HL-60 (cell line): ENCODE results near the gene KLHL42.

Experiments
- DNase-seq, 2 experiments: peaks; one replicate each; pipeline ENCODE4 v3.0.0-alpha.2; 2010 to 2020; ENCODE audit warnings: low read depth in 1 of 2, low spot score in 1 of 2
- H3K27ac ChIP-seq: fragments of 250-450 bp; sonication (Bioruptor Pico); replicated peaks from 2 replicates; pipeline ENCODE4 v1.5.1; 2020; ENCODE audit warnings: mild to moderate bottlenecking, moderate library complexity
- H3K27me3 ChIP-seq: fragments of 250-450 bp; sonication (Bioruptor Pico); 2 replicates; pipeline ENCODE4 v1.5.1; 2021; ENCODE audit warnings: mild to moderate bottlenecking, moderate library complexity; ENCODE audit not compliant: insufficient read depth, poor library complexity, severe bottlenecking
- H3K4me3 ChIP-seq: replicated peaks from 2 replicates; pipeline ENCODE4 v1.5.1; 2011; ENCODE audit warnings: mild to moderate bottlenecking, control low read depth, low read length; ENCODE audit not compliant: insufficient read depth
- GABPA ChIP-seq: IDR thresholded peaks from 2 replicates; pipeline ENCODE4 v1.6.1; 2012; ENCODE audit warnings: low read depth
- POLR2AphosphoS5 ChIP-seq: IDR thresholded peaks from 2 replicates; pipeline ENCODE4 v1.6.1; 2012; ENCODE audit warnings: low read depth
- SPI1 ChIP-seq: IDR thresholded peaks from 2 replicates; pipeline ENCODE4 v1.6.1; 2012; ENCODE audit warnings: low read depth, mild to moderate bottlenecking, borderline replicate concordance
- TF ChIP-seq, protein P1 (sequence below): IDR thresholded peaks from 2 replicates; pipeline ENCODE4 v1.6.1; 2012; ENCODE audit warnings: low read depth; ENCODE audit not compliant: insufficient replicate concordance
- TF ChIP-seq, protein P2 (sequence below): IDR thresholded peaks from one replicate; pipeline ENCODE4 v1.5.1; 2011; ENCODE audit warnings: low read length, control low read depth, inconsistent platforms; ENCODE audit not compliant: insufficient read depth

The KLHL42 gene

DNA sequence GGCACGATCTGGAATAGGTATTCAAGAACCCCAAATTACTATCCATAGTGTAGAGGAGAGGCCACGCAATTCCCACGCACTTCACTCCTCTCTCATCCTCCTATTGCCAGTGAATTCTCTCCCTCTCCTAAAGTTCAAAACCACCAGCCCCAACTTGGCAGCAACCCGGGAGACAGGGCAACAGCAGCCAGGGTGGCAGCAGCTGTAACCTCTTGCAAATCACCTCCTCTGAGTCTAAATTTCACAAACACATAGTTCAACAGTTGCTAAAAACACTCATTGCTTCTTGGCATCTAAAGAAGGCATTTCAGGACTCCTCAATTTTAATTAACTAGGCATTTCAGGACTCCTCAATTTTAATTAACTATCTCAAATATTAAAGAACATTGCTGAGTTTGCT is 37.7 kb downstream of the KLHL42 start:
- no peak for DNase-seq
- Histone ChIP-seq H3K27ac (no peak overlapping the region), H3K4me3 (no peak overlapping the region), H3K27me3 (no peaks in the 10 kb centered on the region)
- TF ChIP-seq, protein P1, sequence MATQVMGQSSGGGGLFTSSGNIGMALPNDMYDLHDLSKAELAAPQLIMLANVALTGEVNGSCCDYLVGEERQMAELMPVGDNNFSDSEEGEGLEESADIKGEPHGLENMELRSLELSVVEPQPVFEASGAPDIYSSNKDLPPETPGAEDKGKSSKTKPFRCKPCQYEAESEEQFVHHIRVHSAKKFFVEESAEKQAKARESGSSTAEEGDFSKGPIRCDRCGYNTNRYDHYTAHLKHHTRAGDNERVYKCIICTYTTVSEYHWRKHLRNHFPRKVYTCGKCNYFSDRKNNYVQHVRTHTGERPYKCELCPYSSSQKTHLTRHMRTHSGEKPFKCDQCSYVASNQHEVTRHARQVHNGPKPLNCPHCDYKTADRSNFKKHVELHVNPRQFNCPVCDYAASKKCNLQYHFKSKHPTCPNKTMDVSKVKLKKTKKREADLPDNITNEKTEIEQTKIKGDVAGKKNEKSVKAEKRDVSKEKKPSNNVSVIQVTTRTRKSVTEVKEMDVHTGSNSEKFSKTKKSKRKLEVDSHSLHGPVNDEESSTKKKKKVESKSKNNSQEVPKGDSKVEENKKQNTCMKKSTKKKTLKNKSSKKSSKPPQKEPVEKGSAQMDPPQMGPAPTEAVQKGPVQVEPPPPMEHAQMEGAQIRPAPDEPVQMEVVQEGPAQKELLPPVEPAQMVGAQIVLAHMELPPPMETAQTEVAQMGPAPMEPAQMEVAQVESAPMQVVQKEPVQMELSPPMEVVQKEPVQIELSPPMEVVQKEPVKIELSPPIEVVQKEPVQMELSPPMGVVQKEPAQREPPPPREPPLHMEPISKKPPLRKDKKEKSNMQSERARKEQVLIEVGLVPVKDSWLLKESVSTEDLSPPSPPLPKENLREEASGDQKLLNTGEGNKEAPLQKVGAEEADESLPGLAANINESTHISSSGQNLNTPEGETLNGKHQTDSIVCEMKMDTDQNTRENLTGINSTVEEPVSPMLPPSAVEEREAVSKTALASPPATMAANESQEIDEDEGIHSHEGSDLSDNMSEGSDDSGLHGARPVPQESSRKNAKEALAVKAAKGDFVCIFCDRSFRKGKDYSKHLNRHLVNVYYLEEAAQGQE: no peak
- TF ChIP-seq POLR2AphosphoS5: no peak
- TF ChIP-seq SPI1: no peak
- TF ChIP-seq GABPA: no peak

- TF ChIP-seq, protein P2, sequence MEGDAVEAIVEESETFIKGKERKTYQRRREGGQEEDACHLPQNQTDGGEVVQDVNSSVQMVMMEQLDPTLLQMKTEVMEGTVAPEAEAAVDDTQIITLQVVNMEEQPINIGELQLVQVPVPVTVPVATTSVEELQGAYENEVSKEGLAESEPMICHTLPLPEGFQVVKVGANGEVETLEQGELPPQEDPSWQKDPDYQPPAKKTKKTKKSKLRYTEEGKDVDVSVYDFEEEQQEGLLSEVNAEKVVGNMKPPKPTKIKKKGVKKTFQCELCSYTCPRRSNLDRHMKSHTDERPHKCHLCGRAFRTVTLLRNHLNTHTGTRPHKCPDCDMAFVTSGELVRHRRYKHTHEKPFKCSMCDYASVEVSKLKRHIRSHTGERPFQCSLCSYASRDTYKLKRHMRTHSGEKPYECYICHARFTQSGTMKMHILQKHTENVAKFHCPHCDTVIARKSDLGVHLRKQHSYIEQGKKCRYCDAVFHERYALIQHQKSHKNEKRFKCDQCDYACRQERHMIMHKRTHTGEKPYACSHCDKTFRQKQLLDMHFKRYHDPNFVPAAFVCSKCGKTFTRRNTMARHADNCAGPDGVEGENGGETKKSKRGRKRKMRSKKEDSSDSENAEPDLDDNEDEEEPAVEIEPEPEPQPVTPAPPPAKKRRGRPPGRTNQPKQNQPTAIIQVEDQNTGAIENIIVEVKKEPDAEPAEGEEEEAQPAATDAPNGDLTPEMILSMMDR: no peak
- TF ChIP-seq GABPA (no peak), SPI1 (no peak)
- TF ChIP-seq, protein P1: no peak
- DNase-seq: no peak
- no peaks in the 10 kb centered on the region for H3K27me3 ChIP-seq
- no peak overlapping the region for H3K27ac ChIP-seq
- no peak overlapping the region for H3K4me3 ChIP-seq
Observed at GRCh38 chr12:27818401-27818918, 38.4 kb downstream of the KLHL42 start.

DNA sequence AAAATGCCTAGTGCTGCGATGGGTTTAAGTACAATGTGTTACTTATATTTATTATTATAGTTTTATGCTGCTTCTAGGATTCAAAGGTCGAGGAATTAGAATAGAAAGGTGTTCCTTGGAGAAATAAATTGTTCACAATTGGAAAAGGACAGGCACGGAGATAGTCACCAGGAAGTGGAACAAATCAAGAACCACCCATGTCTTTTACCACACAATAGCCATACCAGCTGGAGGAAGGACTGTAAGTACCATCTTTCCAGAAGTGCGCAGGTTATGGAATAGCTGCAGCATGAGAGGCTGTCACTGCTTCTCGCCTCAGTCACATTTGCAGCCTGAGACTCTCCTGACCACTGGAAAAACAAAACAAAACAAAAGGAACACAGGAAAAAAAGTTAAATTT is 40.5 kb downstream of the KLHL42 start:
- no peak overlapping the region for H3K27ac ChIP-seq
- DNase-seq: no peak
- no peak overlapping the region for H3K4me3 ChIP-seq
- TF ChIP-seq, protein P1: no peak
- TF ChIP-seq GABPA (no peak), SPI1 (no peak), POLR2AphosphoS5 (no peak)
- TF ChIP-seq, protein P2: no peak
- H3K27me3 ChIP-seq: no peaks in the 10 kb centered on the region
